T-helper 17 cell (primary cell): ENCODE results near the gene KRTAP9-6. TPM values are rescaled to one million over a fixed set of nuclear protein-coding genes. Genes with fewer than 3 reads are reported as not detected.
"Not testable (repeated sequence)": the region's sequence is repeated elsewhere in the genome, so short reads cannot be mapped to it uniquely, and the experiment has no call there.

Experiments
- ATAC-seq: fragments of 150-1000 bp; cut with Tn5 transposase; 2 replicates; pipeline ENCODE4 v1.10.0; 2021; ENCODE audit warnings: mild to moderate bottlenecking, moderate library complexity
- DNase-seq, 3 donors: peaks; one replicate each; pipeline versions ENCODE4 v3.0.0 to v3.0.0-alpha.2; 2020 to 2021
- H3K9me3 ChIP-seq: one replicate; pipeline ENCODE4 v1.7.0; 2013; ENCODE audit warnings: low read length, mild to moderate bottlenecking; ENCODE audit not compliant: control insufficient read depth, poor library complexity, severe bottlenecking
- H3K27ac Mint-ChIP-seq: one replicate; pipeline ENCODE4 v1.8.0; 2022; ENCODE audit warnings: mild to moderate bottlenecking, moderate library complexity, mixed read lengths
- H3K27me3 Mint-ChIP-seq: one replicate; pipeline ENCODE4 v1.8.0; 2022; ENCODE audit warnings: mixed read lengths
- H3K36me3 Mint-ChIP-seq: one replicate; pipeline ENCODE4 v1.8.0; 2022; ENCODE audit warnings: low read depth, mixed read lengths
- H3K4me1 Mint-ChIP-seq: one replicate; pipeline ENCODE4 v1.8.0; 2022; ENCODE audit warnings: mild to moderate bottlenecking, mixed read lengths
- H3K4me3 Mint-ChIP-seq: one replicate; pipeline ENCODE4 v1.8.0; 2022; ENCODE audit warnings: mild to moderate bottlenecking, moderate library complexity, mixed read lengths
- total RNA-seq, 4 donors: library from RNA in 2 of 4; stranded (reverse) in 2 of 4; gene quantifications; one replicate each; pipeline ENCODE4 v1.2.3 and lab custom pipeline; 2022 to 2026

Gene KRTAP9-6
- total RNA-seq (not detected), total RNA-seq (lab: John Stamatoyannopoulos, UW) (0 reads per million in 2 donors)

- no peaks in the 10 kb centered on the region for H3K9me3 ChIP-seq
- no peak for DNase-seq
- H3K4me1 Mint-ChIP-seq = peaks cover 2% of the 10 kb centered on the region
- no peak within 1 kb of the TSS for H3K27ac Mint-ChIP-seq
- H3K36me3 Mint-ChIP-seq = no peaks in the 10 kb centered on the region
- ATAC-seq = no peak
- H3K4me3 Mint-ChIP-seq = no peak within 1 kb of the TSS
- H3K27me3 Mint-ChIP-seq = peaks cover 23% of the 10 kb centered on the region
Measured at GRCh38 chr17:41265078-41265477, at the start of gene KRTAP9-6. Gene KRTAP9-6, plus strand, starts transcription at chr17:41265378. Its CDS starts 0 bp downstream, at chr17:41265378.

- peaks cover 2% of the 10 kb centered on the region for H3K4me1 Mint-ChIP-seq
- no peak overlapping the region for H3K27ac Mint-ChIP-seq
- no peak for DNase-seq
- ATAC-seq = no peak
- no peak overlapping the region for H3K4me3 Mint-ChIP-seq
- H3K27me3 Mint-ChIP-seq = peaks cover 26% of the 10 kb centered on the region
- H3K36me3 Mint-ChIP-seq = no peaks in the 10 kb centered on the region
- no peaks in the 10 kb centered on the region for H3K9me3 ChIP-seq
Measured at GRCh38 chr17:41215681-41216080, 49.5 kb upstream of the KRTAP9-6 start.

- H3K4me3 Mint-ChIP-seq = no peak overlapping the region
Measured at GRCh38 chr17:41223821-41224220, 41.4 kb upstream of the KRTAP9-6 start.

DNA sequence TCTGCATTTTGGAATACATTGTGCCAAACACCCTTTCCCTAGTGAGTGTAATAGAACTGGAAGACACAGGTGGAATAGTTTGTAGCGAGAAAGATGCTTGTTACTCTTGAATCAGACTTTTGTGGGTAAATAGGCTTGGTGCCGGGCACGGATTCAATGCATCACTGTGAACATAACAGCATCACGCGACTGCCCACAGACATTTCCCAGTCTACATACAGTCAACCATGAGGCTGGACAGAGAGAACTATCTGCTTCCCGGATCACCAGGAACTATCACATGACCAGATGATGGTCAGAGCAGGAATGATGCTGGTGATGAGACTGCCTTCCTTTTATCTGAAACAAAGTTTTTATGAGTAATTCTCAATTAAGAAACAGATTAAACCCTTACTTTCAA, 39.1 kb upstream of the KRTAP9-6 start:
- H3K27me3 Mint-ChIP-seq = peaks cover 19% of the 10 kb centered on the region
- ATAC-seq (no peak), DNase-seq (no peak)
- H3K4me3 Mint-ChIP-seq = no peak overlapping the region
- H3K36me3 Mint-ChIP-seq = no peaks in the 10 kb centered on the region
- no peaks in the 10 kb centered on the region for H3K9me3 ChIP-seq
- H3K27ac Mint-ChIP-seq = no peak overlapping the region
- no peaks in the 10 kb centered on the region for H3K4me1 Mint-ChIP-seq

More at GRCh38 chr17:41223821-41224220, 41.4 kb upstream of the KRTAP9-6 start:
- ATAC-seq (no peak), DNase-seq (no peak)
- H3K9me3 ChIP-seq = no peaks in the 10 kb centered on the region
- Mint-ChIP-seq H3K36me3 (no peaks in the 10 kb centered on the region), H3K27me3 (peaks cover 19% of the 10 kb centered on the region), H3K27ac (no peak overlapping the region), H3K4me1 (no peaks in the 10 kb centered on the region)

- peaks cover 21% of the 10 kb centered on the region for H3K27me3 Mint-ChIP-seq
- not testable (repeated sequence) for H3K4me3 Mint-ChIP-seq, H3K36me3 Mint-ChIP-seq, ATAC-seq, H3K4me1 Mint-ChIP-seq, DNase-seq, H3K27ac Mint-ChIP-seq, H3K9me3 ChIP-seq
Measured at GRCh38 chr17:41226598-41227095, 38.5 kb upstream of the KRTAP9-6 start, which contains the start of gene KRTAP9-2. Gene KRTAP9-2, plus strand, starts transcription at chr17:41226648. Its CDS starts 7 bp downstream, at chr17:41226655.

DNA sequence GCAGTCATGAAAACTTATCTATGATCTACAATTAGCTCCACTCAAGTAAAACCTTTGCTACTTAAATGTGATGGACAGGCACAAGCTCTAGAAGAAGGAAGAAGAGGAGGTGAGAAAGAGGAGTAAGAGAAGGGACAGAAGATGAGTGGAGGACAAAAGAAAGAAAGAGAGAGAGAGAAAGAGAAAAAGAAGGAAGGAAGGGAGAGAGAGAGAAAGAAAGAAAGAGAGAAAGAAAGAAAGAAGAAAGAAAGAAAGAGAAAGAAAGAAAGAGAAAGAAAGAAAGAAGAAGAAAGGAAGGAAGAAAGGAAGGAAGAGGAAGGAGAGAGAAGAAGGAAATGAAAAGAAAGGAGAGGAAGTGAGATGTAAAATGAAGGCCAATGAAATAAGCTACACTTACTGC, 35.1 kb upstream of the KRTAP9-6 start:
- Mint-ChIP-seq H3K36me3 (peaks cover 4% of the 10 kb centered on the region), H3K4me1 (no peaks in the 10 kb centered on the region), H3K27me3 (peaks cover 34% of the 10 kb centered on the region), H3K4me3 (no peak overlapping the region), H3K27ac (no peak overlapping the region)
- ATAC-seq = no peak
- DNase-seq = no peak
- no peaks in the 10 kb centered on the region for H3K9me3 ChIP-seq

GRCh38 chr17:41231731-41232130, 33.4 kb upstream of the KRTAP9-6 start:
- DNase-seq = no peak
- peaks cover 4% of the 10 kb centered on the region for H3K36me3 Mint-ChIP-seq
- peaks cover 39% of the 10 kb centered on the region for H3K27me3 Mint-ChIP-seq
- no peak for ATAC-seq
- H3K9me3 ChIP-seq = no peaks in the 10 kb centered on the region
- H3K27ac Mint-ChIP-seq = no peak overlapping the region
- no peak overlapping the region for H3K4me3 Mint-ChIP-seq
- H3K4me1 Mint-ChIP-seq = peaks cover 3% of the 10 kb centered on the region

DNA sequence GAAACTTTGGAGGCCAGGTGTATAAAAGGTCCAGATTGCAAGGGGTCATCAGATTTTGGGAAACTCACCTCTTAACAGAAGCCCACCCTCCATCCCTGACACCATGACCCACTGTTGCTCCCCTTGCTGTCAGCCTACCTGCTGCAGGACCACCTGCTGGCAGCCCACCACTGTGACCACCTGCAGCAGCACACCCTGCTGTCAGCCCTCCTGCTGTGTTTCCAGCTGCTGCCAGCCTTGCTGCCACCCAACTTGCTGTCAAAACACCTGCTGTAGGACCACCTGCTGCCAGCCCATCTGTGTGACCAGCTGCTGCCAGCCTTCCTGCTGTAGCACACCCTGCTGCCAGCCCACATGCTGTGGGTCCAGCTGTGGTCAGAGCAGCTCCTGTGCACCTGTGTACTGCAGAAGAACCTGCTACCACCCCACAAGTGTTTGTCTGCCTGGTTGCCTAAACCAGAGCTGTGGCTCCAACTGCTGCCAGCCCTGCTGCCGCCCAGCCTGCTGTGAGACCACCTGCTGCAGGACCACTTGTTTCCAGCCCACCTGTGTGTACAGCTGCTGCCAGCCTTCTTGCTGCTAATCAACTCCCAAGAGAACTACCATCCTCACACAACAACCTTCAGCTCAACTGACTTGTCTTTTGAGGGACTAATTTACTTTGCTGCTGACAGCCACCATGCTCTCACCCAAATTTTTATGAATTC, 32.6 kb upstream of the KRTAP9-6 start, which contains the start of gene KRTAP9-3:
Gene KRTAP9-3 (plus strand): TSS at position 51 of the 707 bp plus-strand sequence. CDS start 53 bp downstream, at position 104.
- H3K4me3 Mint-ChIP-seq, H3K27ac Mint-ChIP-seq, H3K9me3 ChIP-seq, H3K36me3 Mint-ChIP-seq, ATAC-seq, H3K4me1 Mint-ChIP-seq, DNase-seq: not testable (repeated sequence)
- peaks cover 43% of the 10 kb centered on the region for H3K27me3 Mint-ChIP-seq

- H3K36me3 Mint-ChIP-seq, H3K9me3 ChIP-seq, H3K27ac Mint-ChIP-seq, DNase-seq, H3K4me3 Mint-ChIP-seq, H3K4me1 Mint-ChIP-seq, ATAC-seq: not testable (repeated sequence)
- peaks cover 46% of the 10 kb centered on the region for H3K27me3 Mint-ChIP-seq
Measured at GRCh38 chr17:41237116-41237515, 28.1 kb upstream of the KRTAP9-6 start.

- DNase-seq, H3K36me3 Mint-ChIP-seq, H3K27ac Mint-ChIP-seq, H3K9me3 ChIP-seq, H3K4me3 Mint-ChIP-seq, ATAC-seq, H3K4me1 Mint-ChIP-seq: not testable (repeated sequence)
- peaks cover 41% of the 10 kb centered on the region for H3K27me3 Mint-ChIP-seq
Measured at GRCh38 chr17:41237949-41238437, 27.2 kb upstream of the KRTAP9-6 start, which contains the start of gene KRTAP9-8. Gene KRTAP9-8, plus strand, starts transcription at chr17:41237999. Its CDS starts 53 bp downstream, at chr17:41238052.

DNA sequence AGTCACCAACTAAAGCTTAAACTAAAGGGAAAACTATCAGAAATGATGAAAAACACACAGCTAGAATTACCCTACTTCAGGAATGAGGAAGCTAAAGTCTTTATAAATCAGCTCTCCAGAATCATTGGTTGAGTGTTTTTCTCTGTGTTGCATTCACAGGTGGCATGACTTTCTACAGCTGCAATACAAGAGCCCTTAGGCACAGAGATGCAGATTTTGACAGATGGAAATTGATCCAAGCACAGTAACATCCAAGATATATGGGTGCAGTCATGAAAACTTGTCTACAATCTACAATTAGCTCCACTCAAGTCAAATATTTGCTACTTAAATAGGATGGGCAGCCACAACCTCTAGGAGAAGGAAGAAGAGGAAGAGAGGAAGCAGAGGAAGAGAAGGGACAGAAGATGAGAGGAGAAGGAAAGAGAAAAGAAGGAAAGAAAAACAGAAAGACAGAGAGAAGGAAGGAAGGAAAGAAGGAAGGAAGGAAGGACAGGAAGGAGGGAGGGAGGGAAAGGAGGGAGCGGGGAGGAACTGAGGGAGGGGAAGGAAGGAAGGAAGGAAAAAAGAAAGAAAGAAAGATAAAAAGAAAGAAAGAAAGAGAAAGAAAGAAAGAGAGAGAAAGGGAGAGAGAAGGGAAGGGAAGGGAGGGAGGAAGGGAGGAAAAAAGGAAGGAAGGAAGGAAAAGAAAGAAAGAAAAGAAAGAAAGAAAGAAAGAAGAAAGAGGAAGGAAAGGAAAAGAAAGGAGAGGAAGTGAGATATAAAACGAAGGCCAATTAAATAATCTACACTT, 18.0 kb upstream of the KRTAP9-6 start:
- not testable (repeated sequence) for ATAC-seq, H3K4me1 Mint-ChIP-seq, DNase-seq, H3K36me3 Mint-ChIP-seq, H3K27ac Mint-ChIP-seq, H3K4me3 Mint-ChIP-seq, H3K9me3 ChIP-seq
- H3K27me3 Mint-ChIP-seq = peaks cover 12% of the 10 kb centered on the region

DNA sequence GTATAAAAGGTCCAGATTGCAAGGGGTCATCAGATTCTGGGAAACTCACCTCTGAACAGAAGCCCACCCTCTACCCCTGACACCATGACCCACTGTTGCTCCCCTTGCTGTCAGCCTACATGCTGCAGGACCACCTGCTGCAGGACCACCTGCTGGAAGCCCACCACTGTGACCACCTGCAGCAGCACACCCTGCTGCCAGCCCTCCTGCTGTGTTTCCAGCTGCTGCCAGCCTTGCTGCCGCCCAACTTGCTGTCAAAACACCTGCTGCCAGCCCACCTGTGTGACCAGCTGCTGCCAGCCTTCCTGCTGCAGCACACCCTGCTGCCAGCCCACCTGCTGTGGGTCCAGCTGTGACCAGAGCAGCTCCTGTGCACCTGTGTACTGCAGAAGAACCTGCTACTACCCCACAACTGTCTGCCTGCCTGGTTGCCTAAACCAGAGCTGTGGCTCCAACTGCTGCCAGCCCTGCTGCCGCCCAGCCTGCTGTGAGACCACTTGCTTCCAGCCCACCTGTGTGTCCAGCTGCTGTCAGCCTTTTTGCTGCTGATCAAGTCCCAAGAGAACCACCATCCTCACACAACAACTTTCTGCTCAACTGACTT, 15.4 kb upstream of the KRTAP9-6 start, which contains the start of gene KRTAP9-4:
Gene KRTAP9-4 (plus strand): TSS at position 51 of the 604 bp plus-strand sequence. CDS start 34 bp downstream, at position 85.
- not testable (repeated sequence) for H3K36me3 Mint-ChIP-seq, ATAC-seq, H3K4me1 Mint-ChIP-seq, H3K4me3 Mint-ChIP-seq, DNase-seq, H3K9me3 ChIP-seq
- H3K27me3 Mint-ChIP-seq = peaks cover 26% of the 10 kb centered on the region
- H3K27ac Mint-ChIP-seq = peak within 1 kb of the TSS; percentile 21
